GM23338 (cell line): ENCODE data around the gene ADGRD1. TPM values are rescaled to one million over a fixed set of nuclear protein-coding genes. Genes with fewer than 3 reads are reported as not detected.

Experiments used
- ATAC-seq: fragments of 200-7000 bp; cut with Tn5 transposase; 3 replicates; pipeline ENCODE4 v1.9.1; 2020
- DNase-seq: peaks from one replicate; pipeline ENCODE4 v3.0.0-alpha.2; 2015; ENCODE audit warnings: low spot score
- H2AFZ ChIP-seq: fragments of 200-600 bp; sonication (generic); 2 replicates; pipeline ENCODE4 v1.8.0; 2016; ENCODE audit warnings: antibody characterized with exemption, mild to moderate bottlenecking, moderate library complexity
- H3F3A ChIP-seq: fragments of 200-600 bp; sonication (generic); replicated peaks from 2 replicates; pipeline ENCODE4 v1.8.0; 2017; ENCODE audit warnings: antibody characterized with exemption, mixed run types, low read depth
- H3K27ac ChIP-seq: fragments of 200-600 bp; sonication (generic); 2 replicates; pipeline ENCODE4 v1.6.1; 2016; ENCODE audit warnings: low read depth
- H3K27me3 ChIP-seq: fragments of 200-600 bp; sonication (generic); 2 replicates; pipeline ENCODE4 v1.8.0; 2016; ENCODE audit warnings: mild to moderate bottlenecking, mixed run types, moderate library complexity; ENCODE audit not compliant: insufficient read depth
- H3K36me3 ChIP-seq: fragments of 200-600 bp; sonication (generic); 2 replicates; pipeline ENCODE4 v1.8.0; 2016; ENCODE audit warnings: mild to moderate bottlenecking; ENCODE audit not compliant: insufficient read depth
- H3K4me1 ChIP-seq: fragments of 200-600 bp; sonication (generic); 2 replicates; pipeline ENCODE4 v1.8.0; 2016; ENCODE audit warnings: mild to moderate bottlenecking, moderate library complexity; ENCODE audit not compliant: insufficient read depth
- H3K4me2 ChIP-seq: fragments of 200-600 bp; sonication (generic); 2 replicates; pipeline ENCODE4 v1.7.1; 2017; ENCODE audit warnings: mixed run types
- H3K4me3 ChIP-seq: fragments of 200-600 bp; sonication (generic); 2 replicates; pipeline ENCODE4 v1.6.1; 2016; ENCODE audit warnings: mixed run types
- H3K79me2 ChIP-seq: fragments of 200-600 bp; sonication (generic); replicated peaks from 2 replicates; pipeline ENCODE4 v1.8.0; 2017; ENCODE audit warnings: mild to moderate bottlenecking; ENCODE audit not compliant: insufficient read depth
- H3K9me2 ChIP-seq: fragments of 200-600 bp; sonication (generic); 2 replicates; pipeline ENCODE4 v1.8.0; 2017; ENCODE audit not compliant: insufficient read depth
- H4K20me1 ChIP-seq: fragments of 200-600 bp; sonication (generic); replicated peaks from 2 replicates; pipeline ENCODE4 v1.8.0; 2017; ENCODE audit warnings: mild to moderate bottlenecking; ENCODE audit not compliant: insufficient read depth
- H3K27ac Mint-ChIP-seq: 2 replicates; pipeline ENCODE4 v1.8.0; 2020; ENCODE audit warnings: inconsistent platforms, mild to moderate bottlenecking, moderate library complexity, mixed read lengths
- H3K27me3 Mint-ChIP-seq: 3 replicates; pipeline ENCODE4 v1.8.0; 2022; ENCODE audit warnings: low read depth, mild to moderate bottlenecking, moderate library complexity, mixed read lengths, inconsistent platforms; ENCODE audit not compliant: insufficient read depth, poor library complexity
- H3K36me3 Mint-ChIP-seq: 3 replicates; pipeline ENCODE4 v1.8.0; 2021; ENCODE audit warnings: low read depth, mild to moderate bottlenecking, inconsistent platforms, moderate library complexity, mixed read lengths
- H3K4me1 Mint-ChIP-seq: 3 replicates; pipeline ENCODE4 v1.8.0; 2020; ENCODE audit warnings: mild to moderate bottlenecking, inconsistent platforms, mixed read lengths
- H3K4me3 Mint-ChIP-seq: 3 replicates; pipeline ENCODE4 v1.8.0; 2021; ENCODE audit warnings: moderate library complexity, mild to moderate bottlenecking, inconsistent platforms, mixed read lengths
- H3K9me3 Mint-ChIP-seq: 3 replicates; pipeline ENCODE4 v1.8.0; 2020; ENCODE audit warnings: moderate library complexity, mild to moderate bottlenecking, inconsistent platforms, mixed read lengths
- CREB1 ChIP-seq: fragments of 250-450 bp; sonication (Bioruptor Pico); IDR thresholded peaks from 2 replicates; pipeline ENCODE4 v1.5.0; 2020; ENCODE audit warnings: low read depth, mild to moderate bottlenecking, moderate library complexity
- EZH2 ChIP-seq: fragments of 200-600 bp; sonication (generic); IDR thresholded peaks from one replicate; pipeline ENCODE4 v1.8.0; 2017; ENCODE audit warnings: antibody characterized with exemption, mild to moderate bottlenecking, low read depth; ENCODE audit not compliant: unreplicated experiment
- EZH2phosphoT487 ChIP-seq: fragments of 200-600 bp; sonication (generic); IDR thresholded peaks from one replicate; pipeline ENCODE4 v1.8.1; 2018; ENCODE audit warnings: antibody characterized with exemption; ENCODE audit not compliant: unreplicated experiment
- ZNF331 ChIP-seq: fragments of 250-450 bp; sonication (Bioruptor Pico); IDR thresholded peaks from 2 replicates; pipeline ENCODE4 v1.5.0; 2020; ENCODE audit warnings: low read depth, mild to moderate bottlenecking, moderate library complexity
- polyA plus RNA-seq: library from polyadenylated mRNA; unstranded; fragments of >200 nt; fragmentation: Nextera tagmentation; extraction: Ambion mirVana; gene quantifications from 2 replicates; pipeline ENCODE4 v1.2.1, GENCODE V29; 2016
- total RNA-seq: library from RNA; depleted of rRNA; stranded (reverse); fragments of >200 nt; shearing (Covaris generic); gene quantifications from 2 replicates; pipeline ENCODE4 v1.2.3, GENCODE V29; 2014
- TF ChIP-seq, protein P1 (sequence below), 2 experiments: fragments of 200-600 bp in 1 of 2; sonication (generic) in 1 of 2; conservative IDR thresholded peaks; 2 replicates each; pipeline versions ENCODE4 v1.5.1 to v1.6.1; 2016 to 2017; ENCODE audit warnings: antibody characterized with exemption in 2 of 2, low read depth in 2 of 2, mild to moderate bottlenecking in 2 of 2, moderate library complexity in 1 of 2
- TF ChIP-seq, protein P2 (sequence below): IDR thresholded peaks from one replicate; pipeline ENCODE4 v1.6.1; 2018; ENCODE audit warnings: antibody characterized with exemption; ENCODE audit not compliant: unreplicated experiment
- TF ChIP-seq, protein P3 (sequence below): fragments of 250-450 bp; sonication (Bioruptor Pico); IDR thresholded peaks from 2 replicates; pipeline ENCODE4 v1.5.0; 2020; ENCODE audit warnings: mild to moderate bottlenecking, moderate library complexity
- TF ChIP-seq, protein P4 (sequence below): IDR thresholded peaks from 2 replicates; pipeline ENCODE4 v1.6.1; 2016; ENCODE audit warnings: antibody characterized with exemption

Gene ADGRD1
- total and polyA plus RNA-seq, 2 experiments from 2014 or later: 1.4 TPM; not detected in 1

DNA sequence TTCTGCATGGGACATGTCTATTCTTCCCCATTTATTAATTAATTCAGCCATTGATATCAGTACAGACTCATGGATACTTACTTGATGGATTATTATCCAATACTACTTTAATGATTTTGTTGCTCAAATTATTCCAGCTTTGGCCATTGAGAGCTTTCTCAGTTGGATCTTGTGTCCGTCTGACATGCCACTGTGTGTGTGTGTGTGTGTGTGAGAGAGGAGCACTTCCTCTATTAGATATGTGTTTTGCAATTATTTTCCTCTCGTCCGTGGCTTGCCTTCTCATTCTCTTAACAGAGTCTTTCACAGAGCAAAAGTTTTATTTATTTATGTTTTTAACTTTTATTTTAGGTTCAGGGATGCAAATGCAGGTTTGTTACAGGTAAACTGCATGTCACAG lies 194.2 kb downstream of the ADGRD1 start (continued):
- TF ChIP-seq, protein P1, sequence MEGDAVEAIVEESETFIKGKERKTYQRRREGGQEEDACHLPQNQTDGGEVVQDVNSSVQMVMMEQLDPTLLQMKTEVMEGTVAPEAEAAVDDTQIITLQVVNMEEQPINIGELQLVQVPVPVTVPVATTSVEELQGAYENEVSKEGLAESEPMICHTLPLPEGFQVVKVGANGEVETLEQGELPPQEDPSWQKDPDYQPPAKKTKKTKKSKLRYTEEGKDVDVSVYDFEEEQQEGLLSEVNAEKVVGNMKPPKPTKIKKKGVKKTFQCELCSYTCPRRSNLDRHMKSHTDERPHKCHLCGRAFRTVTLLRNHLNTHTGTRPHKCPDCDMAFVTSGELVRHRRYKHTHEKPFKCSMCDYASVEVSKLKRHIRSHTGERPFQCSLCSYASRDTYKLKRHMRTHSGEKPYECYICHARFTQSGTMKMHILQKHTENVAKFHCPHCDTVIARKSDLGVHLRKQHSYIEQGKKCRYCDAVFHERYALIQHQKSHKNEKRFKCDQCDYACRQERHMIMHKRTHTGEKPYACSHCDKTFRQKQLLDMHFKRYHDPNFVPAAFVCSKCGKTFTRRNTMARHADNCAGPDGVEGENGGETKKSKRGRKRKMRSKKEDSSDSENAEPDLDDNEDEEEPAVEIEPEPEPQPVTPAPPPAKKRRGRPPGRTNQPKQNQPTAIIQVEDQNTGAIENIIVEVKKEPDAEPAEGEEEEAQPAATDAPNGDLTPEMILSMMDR (conservative IDR thresholded peaks at IDR 0.05; ENCODE audit: low read depth in 2 of 2): no peak
- TF ChIP-seq, protein P2, sequence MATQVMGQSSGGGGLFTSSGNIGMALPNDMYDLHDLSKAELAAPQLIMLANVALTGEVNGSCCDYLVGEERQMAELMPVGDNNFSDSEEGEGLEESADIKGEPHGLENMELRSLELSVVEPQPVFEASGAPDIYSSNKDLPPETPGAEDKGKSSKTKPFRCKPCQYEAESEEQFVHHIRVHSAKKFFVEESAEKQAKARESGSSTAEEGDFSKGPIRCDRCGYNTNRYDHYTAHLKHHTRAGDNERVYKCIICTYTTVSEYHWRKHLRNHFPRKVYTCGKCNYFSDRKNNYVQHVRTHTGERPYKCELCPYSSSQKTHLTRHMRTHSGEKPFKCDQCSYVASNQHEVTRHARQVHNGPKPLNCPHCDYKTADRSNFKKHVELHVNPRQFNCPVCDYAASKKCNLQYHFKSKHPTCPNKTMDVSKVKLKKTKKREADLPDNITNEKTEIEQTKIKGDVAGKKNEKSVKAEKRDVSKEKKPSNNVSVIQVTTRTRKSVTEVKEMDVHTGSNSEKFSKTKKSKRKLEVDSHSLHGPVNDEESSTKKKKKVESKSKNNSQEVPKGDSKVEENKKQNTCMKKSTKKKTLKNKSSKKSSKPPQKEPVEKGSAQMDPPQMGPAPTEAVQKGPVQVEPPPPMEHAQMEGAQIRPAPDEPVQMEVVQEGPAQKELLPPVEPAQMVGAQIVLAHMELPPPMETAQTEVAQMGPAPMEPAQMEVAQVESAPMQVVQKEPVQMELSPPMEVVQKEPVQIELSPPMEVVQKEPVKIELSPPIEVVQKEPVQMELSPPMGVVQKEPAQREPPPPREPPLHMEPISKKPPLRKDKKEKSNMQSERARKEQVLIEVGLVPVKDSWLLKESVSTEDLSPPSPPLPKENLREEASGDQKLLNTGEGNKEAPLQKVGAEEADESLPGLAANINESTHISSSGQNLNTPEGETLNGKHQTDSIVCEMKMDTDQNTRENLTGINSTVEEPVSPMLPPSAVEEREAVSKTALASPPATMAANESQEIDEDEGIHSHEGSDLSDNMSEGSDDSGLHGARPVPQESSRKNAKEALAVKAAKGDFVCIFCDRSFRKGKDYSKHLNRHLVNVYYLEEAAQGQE: no peak

DNA sequence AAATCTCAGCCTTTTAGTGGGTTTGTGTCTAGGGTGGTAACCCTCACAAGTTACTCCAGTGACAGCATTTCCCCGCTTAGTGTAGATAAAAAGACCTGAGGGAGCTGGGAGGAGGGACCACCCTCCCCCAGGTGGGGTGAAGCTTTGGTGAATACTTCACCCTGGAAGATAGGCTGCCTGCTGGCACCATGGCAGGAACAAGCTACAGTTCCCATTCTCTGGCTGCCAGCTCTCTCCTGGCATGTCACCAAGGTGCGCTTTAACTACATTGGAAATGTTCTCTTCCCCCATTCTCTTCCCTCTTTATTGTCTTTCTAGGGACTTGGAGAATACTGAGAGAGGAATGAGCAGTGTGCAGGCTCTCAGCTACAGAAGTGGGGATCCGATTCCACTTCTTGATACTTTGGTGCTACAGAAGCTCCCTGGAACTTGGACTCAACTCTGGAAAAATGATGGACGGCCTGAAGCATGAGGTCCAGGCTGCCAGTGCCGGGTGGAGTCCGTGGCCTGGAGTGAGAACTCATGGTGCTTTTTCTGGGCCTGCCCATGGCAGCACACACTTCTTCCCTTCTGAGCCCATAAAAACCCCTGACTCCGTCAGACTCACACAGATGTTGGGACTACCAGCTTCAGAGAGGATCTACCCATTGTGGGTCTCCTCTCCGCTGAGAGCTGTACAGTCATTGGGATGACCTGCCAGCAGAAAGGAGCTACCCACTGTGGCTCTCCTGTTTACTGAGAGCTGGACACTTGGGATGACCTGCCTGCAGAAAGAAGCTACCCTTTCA lies 198.0 kb downstream of the ADGRD1 start:
- Mint-ChIP-seq H3K27me3 (no peaks in the 10 kb centered on the region), H3K4me3 (no peak overlapping the region), H3K27ac (no peak overlapping the region), H3K36me3 (no peaks in the 10 kb centered on the region), H3K4me1 (no peaks in the 10 kb centered on the region), H3K9me3 (no peaks in the 10 kb centered on the region; the same call in 1 of the 3 replicates)
- H3K4me3 ChIP-seq: no peak overlapping the region
- H3K36me3 ChIP-seq: no peaks in the 10 kb centered on the region
- no peak overlapping the region for H2AFZ ChIP-seq
- no peaks in the 10 kb centered on the region for H3K4me1 ChIP-seq
- no peaks in the 10 kb centered on the region for H3K27me3 ChIP-seq
- no peak overlapping the region for H3K27ac ChIP-seq
- H4K20me1 ChIP-seq: no peaks in the 10 kb centered on the region
- ATAC-seq (no peak), DNase-seq (no peak)
- no peaks in the 10 kb centered on the region for H3K79me2 ChIP-seq
- no peaks in the 10 kb centered on the region for H3K9me2 ChIP-seq
- H3K4me2 ChIP-seq: no peak overlapping the region
- no peaks in the 10 kb centered on the region for H3F3A ChIP-seq
- TF ChIP-seq ZNF331: no peak
- TF ChIP-seq CREB1 (CRISPR knock-in tag): no peak
- TF ChIP-seq, protein P3, sequence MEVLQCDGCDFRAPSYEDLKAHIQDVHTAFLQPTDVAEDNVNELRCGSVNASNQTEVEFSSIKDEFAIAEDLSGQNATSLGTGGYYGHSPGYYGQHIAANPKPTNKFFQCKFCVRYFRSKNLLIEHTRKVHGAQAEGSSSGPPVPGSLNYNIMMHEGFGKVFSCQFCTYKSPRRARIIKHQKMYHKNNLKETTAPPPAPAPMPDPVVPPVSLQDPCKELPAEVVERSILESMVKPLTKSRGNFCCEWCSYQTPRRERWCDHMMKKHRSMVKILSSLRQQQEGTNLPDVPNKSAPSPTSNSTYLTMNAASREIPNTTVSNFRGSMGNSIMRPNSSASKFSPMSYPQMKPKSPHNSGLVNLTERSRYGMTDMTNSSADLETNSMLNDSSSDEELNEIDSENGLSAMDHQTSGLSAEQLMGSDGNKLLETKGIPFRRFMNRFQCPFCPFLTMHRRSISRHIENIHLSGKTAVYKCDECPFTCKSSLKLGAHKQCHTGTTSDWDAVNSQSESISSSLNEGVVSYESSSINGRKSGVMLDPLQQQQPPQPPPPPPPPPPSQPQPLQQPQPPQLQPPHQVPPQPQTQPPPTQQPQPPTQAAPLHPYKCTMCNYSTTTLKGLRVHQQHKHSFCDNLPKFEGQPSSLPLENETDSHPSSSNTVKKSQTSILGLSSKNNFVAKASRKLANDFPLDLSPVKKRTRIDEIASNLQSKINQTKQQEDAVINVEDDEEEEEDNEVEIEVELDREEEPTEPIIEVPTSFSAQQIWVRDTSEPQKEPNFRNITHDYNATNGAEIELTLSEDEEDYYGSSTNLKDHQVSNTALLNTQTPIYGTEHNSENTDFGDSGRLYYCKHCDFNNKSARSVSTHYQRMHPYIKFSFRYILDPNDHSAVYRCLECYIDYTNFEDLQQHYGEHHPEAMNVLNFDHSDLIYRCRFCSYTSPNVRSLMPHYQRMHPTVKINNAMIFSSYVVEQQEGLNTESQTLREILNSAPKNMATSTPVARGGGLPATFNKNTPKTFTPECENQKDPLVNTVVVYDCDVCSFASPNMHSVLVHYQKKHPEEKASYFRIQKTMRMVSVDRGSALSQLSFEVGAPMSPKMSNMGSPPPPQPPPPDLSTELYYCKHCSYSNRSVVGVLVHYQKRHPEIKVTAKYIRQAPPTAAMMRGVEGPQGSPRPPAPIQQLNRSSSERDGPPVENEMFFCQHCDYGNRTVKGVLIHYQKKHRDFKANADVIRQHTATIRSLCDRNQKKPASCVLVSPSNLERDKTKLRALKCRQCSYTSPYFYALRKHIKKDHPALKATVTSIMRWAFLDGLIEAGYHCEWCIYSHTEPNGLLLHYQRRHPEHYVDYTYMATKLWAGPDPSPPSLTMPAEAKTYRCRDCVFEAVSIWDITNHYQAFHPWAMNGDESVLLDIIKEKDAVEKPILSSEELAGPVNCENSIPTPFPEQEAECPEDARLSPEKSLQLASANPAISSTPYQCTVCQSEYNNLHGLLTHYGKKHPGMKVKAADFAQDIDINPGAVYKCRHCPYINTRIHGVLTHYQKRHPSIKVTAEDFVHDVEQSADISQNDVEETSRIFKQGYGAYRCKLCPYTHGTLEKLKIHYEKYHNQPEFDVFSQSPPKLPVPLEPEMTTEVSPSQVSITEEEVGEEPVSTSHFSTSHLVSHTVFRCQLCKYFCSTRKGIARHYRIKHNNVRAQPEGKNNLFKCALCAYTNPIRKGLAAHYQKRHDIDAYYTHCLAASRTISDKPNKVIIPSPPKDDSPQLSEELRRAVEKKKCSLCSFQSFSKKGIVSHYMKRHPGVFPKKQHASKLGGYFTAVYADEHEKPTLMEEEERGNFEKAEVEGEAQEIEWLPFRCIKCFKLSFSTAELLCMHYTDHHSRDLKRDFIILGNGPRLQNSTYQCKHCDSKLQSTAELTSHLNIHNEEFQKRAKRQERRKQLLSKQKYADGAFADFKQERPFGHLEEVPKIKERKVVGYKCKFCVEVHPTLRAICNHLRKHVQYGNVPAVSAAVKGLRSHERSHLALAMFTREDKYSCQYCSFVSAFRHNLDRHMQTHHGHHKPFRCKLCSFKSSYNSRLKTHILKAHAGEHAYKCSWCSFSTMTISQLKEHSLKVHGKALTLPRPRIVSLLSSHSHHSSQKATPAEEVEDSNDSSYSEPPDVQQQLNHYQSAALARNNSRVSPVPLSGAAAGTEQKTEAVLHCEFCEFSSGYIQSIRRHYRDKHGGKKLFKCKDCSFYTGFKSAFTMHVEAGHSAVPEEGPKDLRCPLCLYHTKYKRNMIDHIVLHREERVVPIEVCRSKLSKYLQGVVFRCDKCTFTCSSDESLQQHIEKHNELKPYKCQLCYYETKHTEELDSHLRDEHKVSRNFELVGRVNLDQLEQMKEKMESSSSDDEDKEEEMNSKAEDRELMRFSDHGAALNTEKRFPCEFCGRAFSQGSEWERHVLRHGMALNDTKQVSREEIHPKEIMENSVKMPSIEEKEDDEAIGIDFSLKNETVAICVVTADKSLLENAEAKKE (CRISPR knock-in tag): no peak
- TF ChIP-seq, protein P4, sequence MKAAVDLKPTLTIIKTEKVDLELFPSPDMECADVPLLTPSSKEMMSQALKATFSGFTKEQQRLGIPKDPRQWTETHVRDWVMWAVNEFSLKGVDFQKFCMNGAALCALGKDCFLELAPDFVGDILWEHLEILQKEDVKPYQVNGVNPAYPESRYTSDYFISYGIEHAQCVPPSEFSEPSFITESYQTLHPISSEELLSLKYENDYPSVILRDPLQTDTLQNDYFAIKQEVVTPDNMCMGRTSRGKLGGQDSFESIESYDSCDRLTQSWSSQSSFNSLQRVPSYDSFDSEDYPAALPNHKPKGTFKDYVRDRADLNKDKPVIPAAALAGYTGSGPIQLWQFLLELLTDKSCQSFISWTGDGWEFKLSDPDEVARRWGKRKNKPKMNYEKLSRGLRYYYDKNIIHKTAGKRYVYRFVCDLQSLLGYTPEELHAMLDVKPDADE: no peak
- TF ChIP-seq EZH2phosphoT487: no peak
- TF ChIP-seq EZH2: no peak
